Keratinocyte (primary cell): Measurements from ENCODE around the gene CCDC197.

Experiments used
- EZH2 ChIP-seq: IDR thresholded peaks from one replicate; pipeline ENCODE4 v1.6.1; 2012; ENCODE audit warnings: inconsistent platforms, mild to moderate bottlenecking, low read length, moderate library complexity
- TF ChIP-seq, protein P1 (sequence below), 3 experiments: IDR thresholded peaks in 1 of 3; conservative IDR thresholded peaks in 1 of 3; optimal IDR thresholded peaks in 1 of 3; 2 replicates in 2 of 3; 3 replicates in 1 of 3; pipeline versions ENCODE3 to v1.5.1; 2011; ENCODE audit warnings: low read length in 3 of 3, mild to moderate bottlenecking in 3 of 3, moderate library complexity in 2 of 3, control low read depth in 1 of 3, inconsistent platforms in 1 of 3; ENCODE audit not compliant: insufficient read depth in 2 of 3; ENCODE audit errors: extremely low read depth in 1 of 3

DNA sequence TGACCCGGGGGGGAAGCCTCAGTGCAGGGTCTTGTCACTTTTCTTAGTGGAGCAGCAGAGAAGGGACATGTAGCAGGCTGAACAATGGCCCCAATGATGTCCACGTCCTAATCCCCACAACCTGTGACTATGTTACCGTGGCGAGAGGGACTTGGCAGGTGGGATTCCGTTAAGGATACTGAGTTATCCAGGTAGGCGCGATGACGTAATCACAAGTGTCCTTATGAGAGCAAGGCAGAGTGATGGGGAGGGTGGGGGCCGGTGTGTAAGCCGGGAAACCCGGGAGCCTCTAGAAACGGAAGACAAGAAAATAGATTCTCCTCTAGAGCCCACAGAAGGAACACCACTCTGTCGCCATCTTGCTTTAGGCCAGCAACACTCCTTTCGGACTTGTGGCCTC is 33.5 kb downstream of the CCDC197 start:
- TF ChIP-seq, protein P1, sequence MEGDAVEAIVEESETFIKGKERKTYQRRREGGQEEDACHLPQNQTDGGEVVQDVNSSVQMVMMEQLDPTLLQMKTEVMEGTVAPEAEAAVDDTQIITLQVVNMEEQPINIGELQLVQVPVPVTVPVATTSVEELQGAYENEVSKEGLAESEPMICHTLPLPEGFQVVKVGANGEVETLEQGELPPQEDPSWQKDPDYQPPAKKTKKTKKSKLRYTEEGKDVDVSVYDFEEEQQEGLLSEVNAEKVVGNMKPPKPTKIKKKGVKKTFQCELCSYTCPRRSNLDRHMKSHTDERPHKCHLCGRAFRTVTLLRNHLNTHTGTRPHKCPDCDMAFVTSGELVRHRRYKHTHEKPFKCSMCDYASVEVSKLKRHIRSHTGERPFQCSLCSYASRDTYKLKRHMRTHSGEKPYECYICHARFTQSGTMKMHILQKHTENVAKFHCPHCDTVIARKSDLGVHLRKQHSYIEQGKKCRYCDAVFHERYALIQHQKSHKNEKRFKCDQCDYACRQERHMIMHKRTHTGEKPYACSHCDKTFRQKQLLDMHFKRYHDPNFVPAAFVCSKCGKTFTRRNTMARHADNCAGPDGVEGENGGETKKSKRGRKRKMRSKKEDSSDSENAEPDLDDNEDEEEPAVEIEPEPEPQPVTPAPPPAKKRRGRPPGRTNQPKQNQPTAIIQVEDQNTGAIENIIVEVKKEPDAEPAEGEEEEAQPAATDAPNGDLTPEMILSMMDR (optimal IDR thresholded peaks at IDR 0.05 in 1 of 3, IDR thresholded peaks at IDR 0.05 in 1 of 3, conservative IDR thresholded peaks at IDR 0.05 in 1 of 3; ENCODE audit: extremely low read depth in 1 of 3, insufficient read depth in 2 of 3, low read length in 3 of 3) = no peak
- TF ChIP-seq EZH2 = no peak
